HL-60 (cell line): Measurements from ENCODE around the gene CNIH2.

Experiments
- CTCF ChIP-seq: IDR thresholded peaks from one replicate; pipeline ENCODE4 v1.5.1; 2011; ENCODE audit warnings: low read length, control low read depth, inconsistent platforms; ENCODE audit not compliant: insufficient read depth
- GABPA ChIP-seq: IDR thresholded peaks from 2 replicates; pipeline ENCODE4 v1.6.1; 2012; ENCODE audit warnings: low read depth
- POLR2AphosphoS5 ChIP-seq: IDR thresholded peaks from 2 replicates; pipeline ENCODE4 v1.6.1; 2012; ENCODE audit warnings: low read depth
- REST ChIP-seq: IDR thresholded peaks from 2 replicates; pipeline ENCODE4 v1.6.1; 2012; ENCODE audit warnings: low read depth; ENCODE audit not compliant: insufficient replicate concordance
- SPI1 ChIP-seq: IDR thresholded peaks from 2 replicates; pipeline ENCODE4 v1.6.1; 2012; ENCODE audit warnings: low read depth, mild to moderate bottlenecking, borderline replicate concordance

DNA sequence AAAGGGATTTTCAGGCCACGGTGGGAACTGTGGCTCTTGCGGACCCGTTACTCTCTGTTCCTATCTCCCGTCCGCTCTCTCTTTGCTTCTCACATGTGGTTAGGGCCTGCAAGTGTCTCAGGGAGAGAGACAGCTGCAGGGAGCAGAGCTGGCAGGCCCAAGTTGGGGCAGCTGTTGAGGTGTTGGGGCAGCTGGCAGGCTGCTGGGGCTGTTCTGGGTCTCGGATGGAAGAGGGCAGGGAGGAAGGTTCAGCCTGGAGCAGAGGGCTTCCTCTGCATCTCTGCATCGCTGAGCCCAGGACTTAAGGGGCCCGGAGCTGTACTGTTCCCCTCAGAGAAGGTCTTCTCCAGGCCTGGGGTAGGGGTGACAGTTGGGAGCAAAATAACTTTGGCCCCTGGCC is 2.6 kb upstream of the CNIH2 start:
- TF ChIP-seq CTCF (no peak), POLR2AphosphoS5 (no peak), REST (no peak), SPI1 (no peak), GABPA (no peak)
